ENCODE measurements around the gene TEAD4.

TEAD4 gene

GRCh38 chr12:3085341-3086139 is 126.3 kb downstream of the TEAD4 start:
- no peak for DNase-seq

- DNase-seq, result no peak
These were observed 127.0 kb downstream of the TEAD4 start for GRCh38 chr12:3086211-3086610.

DNA sequence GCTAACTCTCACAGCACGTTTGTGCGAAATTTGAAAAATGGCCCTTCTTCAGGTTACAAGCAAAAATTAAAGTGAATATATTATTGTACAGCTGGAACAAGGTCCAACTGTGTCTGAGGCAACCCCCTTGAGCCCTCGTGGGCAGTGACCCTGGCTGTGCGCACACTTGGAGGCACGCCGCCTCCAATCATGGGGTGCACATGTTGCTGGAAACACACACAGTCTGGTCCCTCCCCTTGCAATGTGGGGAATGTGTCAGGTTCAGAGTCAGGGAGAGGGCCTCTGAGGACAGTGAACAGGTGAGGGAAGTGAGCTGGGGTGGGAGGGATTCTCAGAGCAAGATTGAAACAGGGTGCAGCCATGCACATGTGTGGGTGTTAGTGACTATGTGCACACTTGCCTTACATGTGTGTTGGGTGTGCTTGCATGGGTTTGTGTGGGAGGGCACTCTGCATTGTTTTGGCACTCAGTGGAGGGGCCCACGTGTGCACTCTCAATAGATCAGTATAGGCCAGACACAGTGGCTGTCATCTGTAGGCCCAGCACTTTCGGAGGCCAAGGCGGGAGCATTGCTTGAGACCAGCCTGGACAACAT is 127.6 kb downstream of the TEAD4 start:
- DNase-seq, result no peak

- DNase-seq, result no peak
These were observed 128.8 kb downstream of the TEAD4 start for GRCh38 chr12:3087758-3088650.

DNA sequence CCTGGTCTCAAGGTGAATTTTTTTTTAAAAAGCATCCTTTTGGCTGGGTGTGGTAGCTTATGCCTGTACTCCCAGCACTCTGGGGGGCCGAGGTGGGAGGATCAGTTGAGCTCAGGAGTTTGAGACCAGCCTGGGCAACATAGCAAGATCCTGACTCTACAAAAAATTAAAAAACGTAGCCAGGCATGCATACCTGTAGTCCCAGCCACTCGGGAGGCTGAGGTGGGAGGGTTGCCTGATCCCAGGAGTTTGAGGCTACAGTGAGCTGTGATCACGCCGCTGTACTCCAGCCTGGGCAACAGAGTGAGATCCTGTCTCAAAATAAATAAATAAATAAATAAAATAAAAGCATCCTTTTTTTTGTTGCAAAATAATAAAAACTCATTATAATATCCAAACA is 130.4 kb downstream of the TEAD4 start:
- DNase-seq, result no peak

Data from suppressor macrophage treated with lipopolysaccharide for 1 hour (primary cell).